HG03457 (cell line): Measurements from ENCODE around the gene ABHD6.
"Not testable (repeated sequence)": the region's sequence is repeated elsewhere in the genome, so short reads cannot be mapped to it uniquely, and the experiment has no call there.

Experiments
- ATAC-seq: cut with Tn5 transposase; IDR thresholded peaks from one replicate; pipeline ENCODE4 v1.9.1; 2021; ENCODE audit warnings: moderate number of reproducible peaks; ENCODE audit not compliant: unreplicated experiment

ABHD6 gene

GRCh38 chr3:58209933-58210332 lies 27.7 kb upstream of the ABHD6 start:
- no peak for ATAC-seq

GRCh38 chr3:58210761-58211460 lies 26.7 kb upstream of the ABHD6 start, which contains the start of gene DNASE1L3:
Gene DNASE1L3 (minus strand): TSS chr3:58210972. CDS start chr3:58210906, 66 bp downstream.
- no peak for ATAC-seq

- ATAC-seq = peak; percentile 73
These were observed 22.9 kb upstream of the ABHD6 start for GRCh38 chr3:58214484-58215316.

- no peak for ATAC-seq
These were observed 22.1 kb upstream of the ABHD6 start for GRCh38 chr3:58215317-58216025.

GRCh38 chr3:58216496-58217195 lies 20.9 kb upstream of the ABHD6 start:
- no peak for ATAC-seq

GRCh38 chr3:58217209-58217811 lies 20.3 kb upstream of the ABHD6 start:
- no peak for ATAC-seq

- no peak for ATAC-seq
These were observed 18.7 kb upstream of the ABHD6 start for GRCh38 chr3:58218904-58219303.

- ATAC-seq = no peak
These were observed 15.3 kb upstream of the ABHD6 start for GRCh38 chr3:58222161-58222724.

- no peak for ATAC-seq
These were observed 13.7 kb upstream of the ABHD6 start for GRCh38 chr3:58223855-58224254.

- not testable (repeated sequence) for ATAC-seq
These were observed 9.7 kb upstream of the ABHD6 start for GRCh38 chr3:58227933-58228332.

GRCh38 chr3:58230876-58231552 lies 6.6 kb upstream of the ABHD6 start:
- ATAC-seq = no peak

- ATAC-seq = no peak
These were observed 5.9 kb upstream of the ABHD6 start for GRCh38 chr3:58231666-58232065.

GRCh38 chr3:58234516-58234931 lies 3.1 kb upstream of the ABHD6 start:
- ATAC-seq = no peak

GRCh38 chr3:58235970-58236369 lies 1.6 kb upstream of the ABHD6 start:
- no peak for ATAC-seq

- ATAC-seq = peak; percentile 10
These were observed 910 bp upstream of the ABHD6 start for GRCh38 chr3:58236527-58237237.

GRCh38 chr3:58237941-58238681 lies 519 bp downstream of the ABHD6 start:
- ATAC-seq = peak; percentile 19

GRCh38 chr3:58238830-58239229 lies 1.2 kb downstream of the ABHD6 start:
- no peak for ATAC-seq

GRCh38 chr3:58241306-58242044 lies 3.9 kb downstream of the ABHD6 start:
- no peak for ATAC-seq
